Hypothalamus (tissue), 51 donors: ENCODE results near the gene DLGAP4.
"Not testable (repeated sequence)": the region's sequence is repeated elsewhere in the genome, so short reads cannot be mapped to it uniquely, and the experiment has no call there.

Source experiments
- DNase-seq, 51 donors: peaks; one replicate each; lab custom pipeline; 2025; lab: John Stamatoyannopoulos, UW

The DLGAP4 gene

GRCh38 chr20:36543184-36544133 is 237.3 kb downstream of the DLGAP4 start:
- DNase-seq, result no peak

GRCh38 chr20:36544134-36545018 is 238.2 kb downstream of the DLGAP4 start:
- no peak for DNase-seq

GRCh38 chr20:36546111-36546736 is 240.1 kb downstream of the DLGAP4 start:
- DNase-seq, result no peak

GRCh38 chr20:36547186-36548005 is 241.3 kb downstream of the DLGAP4 start:
- DNase-seq, result no peak

- DNase-seq, result no peak
These were observed 241.8 kb downstream of the DLGAP4 start for GRCh38 chr20:36548006-36548315.

- DNase-seq, result no peak
These were observed 242.8 kb downstream of the DLGAP4 start for GRCh38 chr20:36548704-36549627.

GRCh38 chr20:36549628-36549941 is 243.4 kb downstream of the DLGAP4 start:
- no peak for DNase-seq

GRCh38 chr20:36549942-36550789 is 244.0 kb downstream of the DLGAP4 start:
- no peak for DNase-seq

- DNase-seq, result no peak
These were observed 244.7 kb downstream of the DLGAP4 start for GRCh38 chr20:36550790-36551299.

- no peak for DNase-seq
These were observed 249.1 kb downstream of the DLGAP4 start for GRCh38 chr20:36555248-36555647.

- DNase-seq, result no peak
These were observed 256.6 kb downstream of the DLGAP4 start for GRCh38 chr20:36562724-36563123.

- no peak for DNase-seq
These were observed 257.2 kb downstream of the DLGAP4 start for GRCh38 chr20:36563374-36563773.

GRCh38 chr20:36564078-36564725 is 258.1 kb downstream of the DLGAP4 start:
- DNase-seq, result not testable (repeated sequence)

GRCh38 chr20:36564726-36565121 is 258.6 kb downstream of the DLGAP4 start:
- DNase-seq, result not testable (repeated sequence)

GRCh38 chr20:36565520-36565919 is 259.4 kb downstream of the DLGAP4 start:
- no peak for DNase-seq

GRCh38 chr20:36569847-36570429 is 263.8 kb downstream of the DLGAP4 start:
- no peak for DNase-seq
